ENCODE data around the gene BRD1.

BRD1 gene

GRCh38 chr22:49801391-49802060 is 26.1 kb downstream of the BRD1 start:
- no peak for DNase-seq (ENCODE audit: low spot score)

GRCh38 chr22:49800408-49801238 is 27.1 kb downstream of the BRD1 start:
- DNase-seq (ENCODE audit: low spot score) = no peak

GRCh38 chr22:49799431-49800075 is 28.1 kb downstream of the BRD1 start:
- DNase-seq (ENCODE audit: low spot score) = no peak

- no peak for DNase-seq (ENCODE audit: low spot score)
These were observed 29.1 kb downstream of the BRD1 start for GRCh38 chr22:49798486-49799151.

GRCh38 chr22:49797706-49798105 is 30.0 kb downstream of the BRD1 start:
- no peak for DNase-seq (ENCODE audit: low spot score)

GRCh38 chr22:49796596-49797270 is 30.9 kb downstream of the BRD1 start:
- DNase-seq (ENCODE audit: low spot score) = no peak

GRCh38 chr22:49795521-49795920 is 32.2 kb downstream of the BRD1 start:
- DNase-seq (ENCODE audit: low spot score) = no peak

GRCh38 chr22:49793871-49794270 is 33.8 kb downstream of the BRD1 start:
- no peak for DNase-seq (ENCODE audit: low spot score)

- no peak for DNase-seq (ENCODE audit: low spot score)
These were observed 34.4 kb downstream of the BRD1 start for GRCh38 chr22:49793296-49793695.

GRCh38 chr22:49792107-49792506 is 35.6 kb downstream of the BRD1 start:
- no peak for DNase-seq (ENCODE audit: low spot score)

- DNase-seq (ENCODE audit: low spot score) = no peak
These were observed 36.0 kb downstream of the BRD1 start for GRCh38 chr22:49791682-49792081.

- no peak for DNase-seq (ENCODE audit: low spot score)
These were observed 36.8 kb downstream of the BRD1 start for GRCh38 chr22:49790912-49791311.

- peak; percentile 67 for DNase-seq (ENCODE audit: low spot score)
These were observed 38.2 kb downstream of the BRD1 start for GRCh38 chr22:49789289-49790141.

GRCh38 chr22:49788504-49788903 is 39.2 kb downstream of the BRD1 start:
- peak; percentile 75 for DNase-seq (ENCODE audit: low spot score)

- DNase-seq (ENCODE audit: low spot score) = no peak
These were observed 39.8 kb downstream of the BRD1 start for GRCh38 chr22:49787861-49788260.

- DNase-seq (ENCODE audit: low spot score) = no peak
These were observed 40.5 kb downstream of the BRD1 start for GRCh38 chr22:49786976-49787706.

GRCh38 chr22:49785841-49786471 is 41.7 kb downstream of the BRD1 start:
- DNase-seq (ENCODE audit: low spot score) = no peak

- no peak for DNase-seq (ENCODE audit: low spot score)
These were observed 42.6 kb downstream of the BRD1 start for GRCh38 chr22:49785046-49785521.

- DNase-seq (ENCODE audit: low spot score) = no peak
These were observed 43.1 kb downstream of the BRD1 start for GRCh38 chr22:49784630-49784971.

Data from hepatic stellate cell (primary cell).